OCI-LY7 (cell line): Measurements from ENCODE around the gene TMEM94. TPM values are rescaled to one million over a fixed set of nuclear protein-coding genes. Genes with fewer than 3 reads are reported as not detected.

Source experiments
- BruUV-seq: library from RNA; stranded (reverse); fragments of 400-500 nt; replicated peaks from 2 replicates; lab custom pipeline; 2021; lab: Mats Ljungman, UMichigan
- CTCF ChIA-PET: fragments of 300-600 bp; sonication (Branson Sonifier 250); formaldehyde crosslinking; loops from one replicate; lab custom pipeline; 2022; ENCODE audit warnings: antibody characterized with exemption; ENCODE audit not compliant: unreplicated experiment; lab: Charles Lee
- POLR2A ChIA-PET: fragments of 300-600 bp; sonication (Branson Sonifier 250); formaldehyde crosslinking; loops from one replicate; lab custom pipeline; 2022; ENCODE audit warnings: antibody characterized with exemption; lab: Charles Lee
- DNase-seq: peaks from one replicate; pipeline ENCODE4 v3.0.0-alpha.2; 2015; ENCODE audit warnings: low spot score
- H2AFZ ChIP-seq: fragments of 200-600 bp; sonication (generic), shearing (Covaris generic); 2 replicates; pipeline ENCODE4 v1.6.1; 2014; ENCODE audit warnings: mild to moderate bottlenecking, antibody characterized with exemption, low read length, moderate library complexity
- H3K27ac ChIP-seq: fragments of 200-600 bp; sonication (generic); 2 replicates; pipeline ENCODE4 v1.5.1; 2014; ENCODE audit warnings: mixed run types, low read depth, mild to moderate bottlenecking, moderate library complexity, low read length, inconsistent platforms; ENCODE audit not compliant: poor library complexity, severe bottlenecking
- H3K36me3 ChIP-seq: fragments of 200-600 bp; sonication (generic); 2 replicates; pipeline ENCODE4 v1.6.1; 2014; ENCODE audit warnings: mild to moderate bottlenecking, antibody characterized with exemption, low read length, moderate library complexity, mixed read lengths; ENCODE audit not compliant: insufficient read depth
- H3K4me1 ChIP-seq: fragments of 200-600 bp; sonication (generic); 2 replicates; pipeline ENCODE4 v1.5.1; 2014; ENCODE audit warnings: mild to moderate bottlenecking, low read length; ENCODE audit not compliant: insufficient read depth, poor library complexity, severe bottlenecking
- H3K4me2 ChIP-seq: fragments of 200-600 bp; sonication (generic); 2 replicates; pipeline ENCODE4 v1.6.1; 2014; ENCODE audit warnings: mild to moderate bottlenecking, low read length
- H3K4me3 ChIP-seq: fragments of 200-600 bp; sonication (generic); 2 replicates; pipeline ENCODE4 v1.5.1; 2014; ENCODE audit warnings: mild to moderate bottlenecking, low read depth, low read length; ENCODE audit not compliant: poor library complexity, severe bottlenecking
- H3K79me2 ChIP-seq: fragments of 200-600 bp; sonication (generic); 2 replicates; pipeline ENCODE4 v1.6.1; 2016; ENCODE audit warnings: low read depth, mild to moderate bottlenecking, low read length, moderate library complexity, mixed read lengths; ENCODE audit not compliant: insufficient read depth
- H3K9me2 ChIP-seq: fragments of 200-600 bp; sonication (generic); 2 replicates; pipeline ENCODE4 v1.6.1; 2016; ENCODE audit warnings: mild to moderate bottlenecking, low read length, mixed read lengths; ENCODE audit not compliant: insufficient read depth
- H3K9me3 ChIP-seq: fragments of 200-600 bp; sonication (generic); 2 replicates; pipeline ENCODE4 v1.6.1; 2014; ENCODE audit warnings: mild to moderate bottlenecking, mixed run types, low read length, mixed read lengths
- H4K20me1 ChIP-seq: fragments of 200-600 bp; sonication (generic); 2 replicates; pipeline ENCODE4 v1.6.1; 2014; ENCODE audit warnings: mild to moderate bottlenecking, antibody characterized with exemption, low read length, moderate library complexity, mixed read lengths; ENCODE audit not compliant: insufficient read depth
- EZH2phosphoT487 ChIP-seq: fragments of 200-600 bp; sonication (generic); IDR thresholded peaks from 2 replicates; pipeline ENCODE4 v1.6.1; 2018; ENCODE audit warnings: low read depth, borderline replicate concordance, mild to moderate bottlenecking, mixed run types, antibody characterized with exemption, low read length, moderate library complexity, mixed read lengths
- intact Hi-C: fragments of 100-400 bp; cut with micrococcal nuclease; formaldehyde crosslinking; loops from one replicate; pipeline ENCODE4 v1.10.0; 2022; ENCODE audit not compliant: unreplicated experiment
- total RNA-seq, 2 experiments: library from RNA; depleted of rRNA in 1 of 2; stranded (reverse); fragments of >200 nt in 1 of 2; shearing (Covaris generic) in 1 of 2; gene quantifications; 2 replicates each; pipeline ENCODE4 v1.2.3, GENCODE V29; 2014 to 2022
- TF ChIP-seq, protein P1 (sequence below): fragments of 200-600 bp; sonication (generic); conservative IDR thresholded peaks from 2 replicates; pipeline ENCODE4 v1.5.1; 2014; ENCODE audit warnings: mild to moderate bottlenecking, antibody characterized with exemption, low read length, moderate library complexity, mixed read lengths

TMEM94 gene
- total RNA-seq, 2 experiments from 2014 or later = 60.6 to 121 TPM

DNA sequence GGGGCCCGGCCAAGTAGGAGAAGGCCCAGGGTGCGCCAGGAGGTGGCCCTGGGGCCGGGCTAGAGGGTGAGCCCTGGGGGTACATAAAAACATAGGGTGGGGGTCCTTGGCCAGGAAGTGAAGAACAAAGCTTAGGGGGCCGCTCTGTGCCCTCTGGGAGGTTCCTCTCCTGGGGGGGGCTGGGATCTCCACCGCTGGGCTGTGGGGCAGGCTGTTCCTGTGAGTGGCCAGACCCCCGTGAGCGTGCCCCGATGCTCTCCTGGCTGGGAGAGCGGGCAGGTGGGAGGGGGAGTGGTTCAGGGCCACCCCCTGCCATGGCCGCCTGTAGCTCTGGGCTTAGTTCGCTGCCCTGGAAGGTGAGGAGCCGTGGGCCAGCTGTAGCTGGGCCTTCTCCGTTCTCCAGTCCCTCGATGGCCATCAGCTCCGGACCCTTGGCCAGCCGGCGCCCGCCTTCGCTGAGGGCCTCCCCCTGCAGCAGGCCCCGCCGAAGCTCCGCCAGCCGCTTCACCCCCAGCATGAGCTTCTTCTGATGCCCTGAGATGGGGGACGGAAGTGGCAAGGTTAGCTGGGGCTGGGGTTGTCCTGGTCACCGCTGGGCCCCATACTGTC is 46.4 kb downstream of the TMEM94 start:
- intact Hi-C loops = no loop called here
- BruUV-seq = no TSS peak
- Histone ChIP-seq H3K4me2 (no peak overlapping the region), H3K79me2 (no peaks in the 10 kb centered on the region), H3K36me3 (no peaks in the 10 kb centered on the region), H3K9me3 (no peaks in the 10 kb centered on the region), H2AFZ (no peak overlapping the region), H3K27ac (no peak overlapping the region), H3K9me2 (no peaks in the 10 kb centered on the region), H4K20me1 (no peaks in the 10 kb centered on the region), H3K4me3 (no peak overlapping the region), H3K4me1 (no peaks in the 10 kb centered on the region)
- no peak for DNase-seq
- POLR2A ChIA-PET = no interaction called here
- CTCF ChIA-PET = no interaction called here
- TF ChIP-seq, protein P1, sequence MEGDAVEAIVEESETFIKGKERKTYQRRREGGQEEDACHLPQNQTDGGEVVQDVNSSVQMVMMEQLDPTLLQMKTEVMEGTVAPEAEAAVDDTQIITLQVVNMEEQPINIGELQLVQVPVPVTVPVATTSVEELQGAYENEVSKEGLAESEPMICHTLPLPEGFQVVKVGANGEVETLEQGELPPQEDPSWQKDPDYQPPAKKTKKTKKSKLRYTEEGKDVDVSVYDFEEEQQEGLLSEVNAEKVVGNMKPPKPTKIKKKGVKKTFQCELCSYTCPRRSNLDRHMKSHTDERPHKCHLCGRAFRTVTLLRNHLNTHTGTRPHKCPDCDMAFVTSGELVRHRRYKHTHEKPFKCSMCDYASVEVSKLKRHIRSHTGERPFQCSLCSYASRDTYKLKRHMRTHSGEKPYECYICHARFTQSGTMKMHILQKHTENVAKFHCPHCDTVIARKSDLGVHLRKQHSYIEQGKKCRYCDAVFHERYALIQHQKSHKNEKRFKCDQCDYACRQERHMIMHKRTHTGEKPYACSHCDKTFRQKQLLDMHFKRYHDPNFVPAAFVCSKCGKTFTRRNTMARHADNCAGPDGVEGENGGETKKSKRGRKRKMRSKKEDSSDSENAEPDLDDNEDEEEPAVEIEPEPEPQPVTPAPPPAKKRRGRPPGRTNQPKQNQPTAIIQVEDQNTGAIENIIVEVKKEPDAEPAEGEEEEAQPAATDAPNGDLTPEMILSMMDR = no peak
- no peak for TF ChIP-seq EZH2phosphoT487

GRCh38 chr17:75503337-75503950 is 47.0 kb downstream of the TMEM94 start:
- no peak for DNase-seq
- CTCF ChIA-PET = no interaction called here
- no peak overlapping the region for H2AFZ ChIP-seq
- POLR2A ChIA-PET = no interaction called here
- no peaks in the 10 kb centered on the region for H3K79me2 ChIP-seq
- H3K4me1 ChIP-seq = no peaks in the 10 kb centered on the region
- intact Hi-C loops = no loop called here
- no peak overlapping the region for H3K4me2 ChIP-seq
- H3K4me3 ChIP-seq = no peak overlapping the region
- BruUV-seq = no TSS peak
- H3K36me3 ChIP-seq = no peaks in the 10 kb centered on the region
- no peaks in the 10 kb centered on the region for H3K9me2 ChIP-seq
- no peak overlapping the region for H3K27ac ChIP-seq
- TF ChIP-seq, protein P1 = no peak
- TF ChIP-seq EZH2phosphoT487 = no peak
- no peaks in the 10 kb centered on the region for H4K20me1 ChIP-seq
- no peaks in the 10 kb centered on the region for H3K9me3 ChIP-seq

DNA sequence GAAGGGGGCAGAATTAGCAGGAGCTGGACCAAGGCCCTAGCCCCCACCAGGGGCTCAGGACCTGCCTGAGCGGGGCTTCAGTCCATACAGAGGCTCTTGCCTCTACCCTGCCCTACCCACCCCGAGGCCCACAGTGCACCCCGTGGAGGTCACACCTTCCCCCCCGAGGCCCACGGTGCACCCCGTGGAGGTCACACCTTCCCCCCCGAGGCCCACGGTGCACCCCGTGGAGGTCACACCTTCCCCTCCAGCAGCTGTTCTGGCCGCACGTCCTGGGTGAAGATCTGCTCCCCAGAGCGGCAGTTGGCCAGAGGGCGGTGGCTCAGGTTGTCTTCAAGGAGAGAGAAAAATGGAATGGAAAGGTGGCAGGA is 47.5 kb downstream of the TMEM94 start:
- DNase-seq = no peak

More for the DNA sequence above, 47.5 kb downstream of the TMEM94 start:
- Histone ChIP-seq H2AFZ (no peak overlapping the region), H4K20me1 (no peaks in the 10 kb centered on the region), H3K36me3 (no peaks in the 10 kb centered on the region), H3K79me2 (no peaks in the 10 kb centered on the region), H3K4me1 (no peaks in the 10 kb centered on the region), H3K4me3 (no peak overlapping the region), H3K4me2 (no peak overlapping the region), H3K9me2 (no peaks in the 10 kb centered on the region), H3K27ac (no peak overlapping the region), H3K9me3 (no peaks in the 10 kb centered on the region)
- TF ChIP-seq EZH2phosphoT487 = no peak
- TF ChIP-seq, protein P1 = no peak
- ChIA-PET CTCF (no interaction called here), POLR2A (no interaction called here)
- intact Hi-C loops = loop anchor here (1.0 kb wide), 1 partner anchor 78 kb away; no protein-coding TSS in a partner anchor
- BruUV-seq = no TSS peak
